Breast epithelium (tissue), 4 donors: ENCODE measurements around the gene CDK5R2. TPM values are rescaled to one million over a fixed set of nuclear protein-coding genes. Genes with fewer than 3 reads are reported as not detected.

ENCODE experiments used
- DNase-seq, 2 donors: peaks; one replicate each; pipeline ENCODE4 v3.0.0-alpha.2; 2019; ENCODE audit warnings: low spot score in 2 of 2
- H3K27ac ChIP-seq, 2 donors: fragments of 200-600 bp; sonication (generic) in 1 of 2; one replicate each; pipeline ENCODE4 v1.5.1; 2016 to 2019; ENCODE audit warnings: mild to moderate bottlenecking in 1 of 2
- H3K27me3 ChIP-seq, 2 donors: fragments of 200-600 bp; sonication (generic) in 1 of 2; one replicate each; pipeline versions ENCODE4 v1.5.1 to v1.6.0; 2017 to 2019; ENCODE audit warnings: control low read depth in 1 of 2, mild to moderate bottlenecking in 1 of 2
- H3K36me3 ChIP-seq: fragments of 200-600 bp; one replicate; pipeline ENCODE4 v1.5.1; 2019
- H3K4me1 ChIP-seq, 2 donors: fragments of 200-600 bp; sonication (generic); one replicate each; pipeline ENCODE4 v1.5.1; 2016 to 2019; ENCODE audit warnings: control low read depth in 1 of 2
- H3K4me3 ChIP-seq, 3 donors: fragments of 200-600 bp; sonication (generic); 1 replicate in 2 of 3; 2 replicates in 1 of 3; pipeline ENCODE4 v1.5.1; 2016 to 2019; ENCODE audit warnings: mild to moderate bottlenecking in 3 of 3, moderate library complexity in 2 of 3
- H3K9me3 ChIP-seq, 2 donors: fragments of 200-600 bp; sonication (generic) in 1 of 2; one replicate each; pipeline ENCODE4 v1.5.1; 2016 to 2019; ENCODE audit warnings: control low read depth in 1 of 2
- POLR2A ChIP-seq: fragments of 450-650 bp; IDR thresholded peaks from one replicate; pipeline ENCODE4 v1.6.1; 2016; ENCODE audit warnings: antibody characterized with exemption, mild to moderate bottlenecking, moderate library complexity
- POLR2AphosphoS5 ChIP-seq, 3 donors: sonication (generic); formaldehyde crosslinking; IDR thresholded peaks; one replicate each; pipeline ENCODE4 v1.6.1; 2017; ENCODE audit warnings: antibody characterized with exemption in 3 of 3
- intact Hi-C: fragments of 100-400 bp; cut with DNase I; formaldehyde crosslinking; loops from one replicate; pipeline ENCODE4 v1.15.1; 2023; ENCODE audit warnings: low total_unique reads
- total RNA-seq, 3 donors: library from RNA; depleted of rRNA; stranded (reverse); fragments of >200 nt; gene quantifications; one replicate each; pipeline ENCODE4 v1.1.0, GENCODE V29; 2016
- TF ChIP-seq, protein P1 (sequence below), 3 donors: fragments of 450-650 bp; IDR thresholded peaks; one replicate each; pipeline ENCODE4 v1.5.1; 2016 to 2017; ENCODE audit warnings: antibody characterized with exemption in 3 of 3, mild to moderate bottlenecking in 3 of 3, moderate library complexity in 3 of 3

The CDK5R2 gene
- total RNA-seq, 3 donors from 2014 or later, result not detected

DNA sequence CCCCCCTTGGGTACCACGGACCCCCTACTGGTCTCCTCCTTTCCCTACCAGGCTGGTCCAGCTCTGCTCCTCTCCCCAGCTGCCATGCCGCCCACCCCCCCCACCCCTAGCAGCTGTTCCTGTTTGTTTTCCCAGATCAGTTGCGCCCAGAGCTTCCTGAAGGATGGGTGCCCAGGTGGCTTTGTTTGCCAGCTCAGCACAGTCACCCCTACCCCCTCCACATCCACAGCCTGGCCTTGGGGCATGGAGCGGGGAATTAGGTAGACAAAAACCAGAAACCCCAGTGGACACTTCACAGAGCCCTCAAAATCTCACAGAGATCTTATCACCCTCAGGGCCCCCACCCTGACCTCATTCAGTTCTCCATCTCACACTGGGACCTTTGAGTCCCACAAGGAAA is 37.5 kb downstream of the CDK5R2 start:
- peaks cover 3 to 20% of the 10 kb centered on the region in 2 donors for H3K4me1 ChIP-seq
- DNase-seq, result no peak
- no peaks in the 10 kb centered on the region for H3K36me3 ChIP-seq
- intact Hi-C loops, result no loop called here
- no peak overlapping the region for H3K4me3 ChIP-seq
- TF ChIP-seq POLR2A, result no peak
- TF ChIP-seq, protein P1, sequence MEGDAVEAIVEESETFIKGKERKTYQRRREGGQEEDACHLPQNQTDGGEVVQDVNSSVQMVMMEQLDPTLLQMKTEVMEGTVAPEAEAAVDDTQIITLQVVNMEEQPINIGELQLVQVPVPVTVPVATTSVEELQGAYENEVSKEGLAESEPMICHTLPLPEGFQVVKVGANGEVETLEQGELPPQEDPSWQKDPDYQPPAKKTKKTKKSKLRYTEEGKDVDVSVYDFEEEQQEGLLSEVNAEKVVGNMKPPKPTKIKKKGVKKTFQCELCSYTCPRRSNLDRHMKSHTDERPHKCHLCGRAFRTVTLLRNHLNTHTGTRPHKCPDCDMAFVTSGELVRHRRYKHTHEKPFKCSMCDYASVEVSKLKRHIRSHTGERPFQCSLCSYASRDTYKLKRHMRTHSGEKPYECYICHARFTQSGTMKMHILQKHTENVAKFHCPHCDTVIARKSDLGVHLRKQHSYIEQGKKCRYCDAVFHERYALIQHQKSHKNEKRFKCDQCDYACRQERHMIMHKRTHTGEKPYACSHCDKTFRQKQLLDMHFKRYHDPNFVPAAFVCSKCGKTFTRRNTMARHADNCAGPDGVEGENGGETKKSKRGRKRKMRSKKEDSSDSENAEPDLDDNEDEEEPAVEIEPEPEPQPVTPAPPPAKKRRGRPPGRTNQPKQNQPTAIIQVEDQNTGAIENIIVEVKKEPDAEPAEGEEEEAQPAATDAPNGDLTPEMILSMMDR (IDR thresholded peaks at IDR 0.05), result no peak
- TF ChIP-seq POLR2AphosphoS5 (IDR thresholded peaks at IDR 0.05), result no peak
- peak overlapping the region; percentile 33 to 54 for H3K27ac ChIP-seq
- peaks cover 15 to 47% of the 10 kb centered on the region in 2 donors for H3K27me3 ChIP-seq
- H3K9me3 ChIP-seq, result no peaks in the 10 kb centered on the region

DNA sequence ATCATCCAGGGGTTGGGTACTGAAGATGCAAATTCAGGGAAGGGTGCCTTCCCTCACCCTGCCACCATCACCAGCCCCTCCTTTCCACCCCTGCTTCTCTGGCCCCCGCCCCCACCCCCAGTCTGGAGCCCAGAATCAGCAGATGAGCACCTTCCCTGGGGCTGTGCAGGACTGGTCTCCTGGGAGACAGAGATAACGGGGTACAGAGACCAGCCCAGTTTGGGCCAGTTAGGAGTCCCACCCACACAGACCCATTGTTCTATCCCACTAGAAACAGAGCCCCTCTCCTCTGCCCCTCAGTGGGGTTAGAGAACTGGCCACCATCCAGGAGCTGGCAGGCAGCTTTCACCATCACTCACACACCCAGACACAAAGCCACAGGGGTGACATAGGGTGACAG is 38.3 kb downstream of the CDK5R2 start:
- no peak for DNase-seq
- intact Hi-C loops, result loop anchor here (2.0 kb wide), 1 partner anchor 75 kb away; no protein-coding TSS in a partner anchor
- Histone ChIP-seq H3K27ac (no peak overlapping the region), H3K27me3 (peaks cover 11 to 45% of the 10 kb centered on the region in 2 donors), H3K4me1 (peaks cover 9 to 20% of the 10 kb centered on the region in 2 donors), H3K9me3 (no peaks in the 10 kb centered on the region), H3K4me3 (no peak overlapping the region), H3K36me3 (no peaks in the 10 kb centered on the region)
- TF ChIP-seq POLR2AphosphoS5 (IDR thresholded peaks at IDR 0.05), result no peak
- no peak for TF ChIP-seq POLR2A
- TF ChIP-seq, protein P1 (IDR thresholded peaks at IDR 0.05), result no peak

DNA sequence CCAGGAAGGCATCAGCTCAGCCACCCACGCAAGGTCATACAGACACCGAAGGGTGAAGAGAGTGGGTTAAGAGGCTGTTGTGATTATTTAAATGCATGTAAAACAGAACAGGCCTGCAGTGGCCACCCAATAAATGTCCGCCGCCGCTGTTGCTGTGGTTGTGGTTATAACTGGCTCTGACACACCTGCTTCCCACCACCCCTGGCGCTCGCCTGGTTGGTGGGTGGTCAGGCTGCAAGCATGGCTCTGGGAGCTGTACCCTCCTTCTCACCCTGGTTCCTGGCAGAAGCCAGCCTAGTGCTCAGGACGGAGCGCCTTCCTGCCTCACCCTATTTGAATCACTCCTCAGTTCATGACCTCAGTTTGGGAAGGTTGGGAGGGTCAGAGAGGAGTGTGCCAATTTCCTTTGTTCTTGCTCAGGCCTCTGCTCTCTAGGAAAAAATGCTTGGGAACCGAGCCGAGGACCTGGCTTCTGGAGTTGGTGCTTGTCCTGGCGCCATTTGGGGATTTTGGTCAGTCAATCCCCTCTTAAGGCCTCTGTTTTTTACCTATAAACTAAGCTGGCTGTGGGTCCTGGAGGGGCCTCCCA is 39.0 kb downstream of the CDK5R2 start:
- no peak for TF ChIP-seq POLR2A
- no peak for TF ChIP-seq POLR2AphosphoS5 (IDR thresholded peaks at IDR 0.05)
- TF ChIP-seq, protein P1 (IDR thresholded peaks at IDR 0.05), result no peak
- Histone ChIP-seq H3K4me1 (peaks cover 13 to 17% of the 10 kb centered on the region in 2 donors), H3K4me3 (no peak overlapping the region), H3K36me3 (no peaks in the 10 kb centered on the region), H3K27ac (no peak overlapping the region), H3K9me3 (no peaks in the 10 kb centered on the region), H3K27me3 (peaks cover 8 to 42% of the 10 kb centered on the region in 2 donors)
- no peak for DNase-seq
- intact Hi-C loops, result loop anchor here (2.0 kb wide), 1 partner anchor 74 kb away; no protein-coding TSS in a partner anchor

DNA sequence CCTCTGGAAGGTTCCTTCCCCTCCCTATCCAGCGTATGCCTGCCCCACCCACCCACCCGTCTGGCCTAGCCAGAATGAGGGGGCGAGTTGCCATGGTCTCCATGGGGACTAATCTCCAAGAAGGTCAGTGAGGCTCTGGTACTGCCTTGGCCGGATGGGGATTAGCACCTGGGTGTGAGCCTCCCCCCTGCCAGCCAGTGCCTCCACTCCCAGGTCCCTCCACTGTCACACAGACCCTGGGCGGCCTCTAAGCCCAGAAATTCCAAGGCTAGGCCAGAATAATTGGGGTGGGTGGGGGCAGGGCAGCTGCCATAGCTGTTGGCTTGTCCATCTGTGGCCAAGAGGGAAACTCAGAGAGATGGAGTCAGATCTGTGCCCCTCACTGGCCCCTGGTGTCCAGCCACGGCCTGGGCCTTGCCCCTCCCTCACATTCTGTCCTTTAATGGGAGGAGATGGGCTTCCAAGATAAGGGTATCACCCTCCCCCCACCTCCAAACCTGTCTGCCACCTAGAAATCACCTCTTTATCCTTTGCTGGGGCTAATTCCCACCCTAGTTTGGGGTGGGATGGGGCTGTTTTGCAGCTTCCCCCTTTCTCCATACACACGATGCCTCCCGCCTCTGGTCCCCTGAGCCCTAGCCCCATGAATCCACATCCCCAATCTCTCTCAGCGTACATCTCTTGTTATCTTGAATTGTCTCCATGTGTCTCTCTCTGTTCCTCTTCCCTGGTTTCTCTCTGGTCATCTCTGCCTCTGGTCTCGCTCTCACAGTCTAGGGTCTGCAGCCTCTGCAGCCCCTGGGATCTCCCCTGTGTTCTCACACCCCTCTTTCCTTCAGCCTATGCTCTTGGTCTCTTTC is 39.8 kb downstream of the CDK5R2 start:
- Histone ChIP-seq H3K9me3 (no peaks in the 10 kb centered on the region), H3K4me3 (no peak overlapping the region), H3K27ac (no peak overlapping the region), H3K27me3 (peaks cover 2 to 39% of the 10 kb centered on the region in 2 donors), H3K4me1 (peaks cover 10 to 12% of the 10 kb centered on the region in 2 donors), H3K36me3 (no peaks in the 10 kb centered on the region)
- DNase-seq, result no peak
- intact Hi-C loops, result loop anchor here (2.0 kb wide), 1 partner anchor 74 kb away; no protein-coding TSS in a partner anchor
- TF ChIP-seq POLR2AphosphoS5 (IDR thresholded peaks at IDR 0.05) (no peak), POLR2A (no peak)
- TF ChIP-seq, protein P1 (IDR thresholded peaks at IDR 0.05), result no peak
